SK-N-SH (cell line): ENCODE results near the gene PRKN. TPM values are rescaled to one million over a fixed set of nuclear protein-coding genes. Genes with fewer than 3 reads are reported as not detected.

Experiments
- CTCF ChIA-PET: fragments of 300-600, 350-600 bp; formaldehyde crosslinking; extraction: SDS; loops from one replicate; lab custom pipeline; 2021; lab: Yijun Ruan, JAX
- POLR2A ChIA-PET: fragments of 350-600 bp; sonication (Branson Sonifier 250); formaldehyde crosslinking; extraction: SDS; loops from one replicate; lab custom pipeline; 2020; ENCODE audit warnings: antibody characterized with exemption, inconsistent platforms; lab: Yijun Ruan, JAX
- DNase-seq: peaks from one replicate; pipeline ENCODE4 v3.0.0; 2012
- H2AFZ ChIP-seq: fragments of 200-600 bp; sonication (generic); 2 replicates; pipeline ENCODE4 v1.8.1; 2016; ENCODE audit warnings: antibody characterized with exemption, mild to moderate bottlenecking, low read depth
- H3F3A ChIP-seq: fragments of 200-600 bp; sonication (generic); replicated peaks from 2 replicates; pipeline ENCODE3; 2016; ENCODE audit warnings: antibody characterized with exemption, mild to moderate bottlenecking; ENCODE audit not compliant: insufficient read depth
- H3K27ac ChIP-seq, 2 experiments: fragments of 200-500 bp in 1 of 2; fragments of 200-600 bp in 1 of 2; sonication (Bioruptor generic) in 1 of 2; sonication (generic), shearing (Covaris generic) in 1 of 2; 2 replicates each; pipeline versions ENCODE4 v1.5.1 to v1.6.1; 2014 to 2016; ENCODE audit warnings: low read depth in 2 of 2, inconsistent platforms in 1 of 2, low read length in 1 of 2, mild to moderate bottlenecking in 1 of 2, mixed read lengths in 1 of 2
- H3K27me3 ChIP-seq: fragments of 200-600 bp; sonication (generic), shearing (Covaris generic); 2 replicates; pipeline ENCODE4 v1.6.1; 2016; ENCODE audit warnings: mixed run types; ENCODE audit not compliant: insufficient read depth
- H3K36me3 ChIP-seq, 2 experiments: fragments of 200-500 bp in 1 of 2; fragments of 200-600 bp in 1 of 2; sonication (Bioruptor generic) in 1 of 2; sonication (generic) in 1 of 2; replicated peaks in 1 of 2; 2 replicates each; pipeline versions ENCODE3 to v1.5.1; 2014 to 2016; ENCODE audit warnings: low read length in 1 of 2, mild to moderate bottlenecking in 1 of 2; ENCODE audit not compliant: insufficient read depth in 2 of 2, control insufficient read depth in 1 of 2
- H3K4me1 ChIP-seq, 2 experiments: fragments of 200-500 bp in 1 of 2; fragments of 200-600 bp in 1 of 2; sonication (Bioruptor generic) in 1 of 2; sonication (generic), shearing (Covaris generic) in 1 of 2; 2 replicates each; pipeline versions ENCODE4 v1.5.1 to v1.6.1; 2014 to 2016; ENCODE audit warnings: low read depth in 1 of 2, low read length in 1 of 2, mixed run types in 1 of 2; ENCODE audit not compliant: insufficient read depth in 2 of 2, control insufficient read depth in 1 of 2
- H3K4me2 ChIP-seq: fragments of 200-600 bp; sonication (generic), shearing (Covaris generic); 2 replicates; pipeline ENCODE4 v1.6.1; 2017; ENCODE audit warnings: mixed run types
- H3K4me3 ChIP-seq, 2 experiments: fragments of 200-500 bp in 1 of 2; fragments of 200-600 bp in 1 of 2; sonication (Bioruptor generic) in 1 of 2; sonication (generic), shearing (Covaris generic) in 1 of 2; 2 replicates each; pipeline versions ENCODE4 v1.5.1 to v1.8.1; 2014 to 2016; ENCODE audit warnings: low read depth in 2 of 2, inconsistent platforms in 1 of 2, low read length in 1 of 2, mild to moderate bottlenecking in 1 of 2, mixed read lengths in 1 of 2, moderate library complexity in 1 of 2
- H3K79me2 ChIP-seq: fragments of 200-600 bp; sonication (generic); 2 replicates; pipeline ENCODE4 v1.8.1; 2017; ENCODE audit warnings: mild to moderate bottlenecking; ENCODE audit not compliant: insufficient read depth
- H3K9ac ChIP-seq: fragments of 200-600 bp; sonication (generic); 2 replicates; pipeline ENCODE4 v1.6.1; 2017; ENCODE audit warnings: mixed run types
- H3K9me2 ChIP-seq: fragments of 200-600 bp; sonication (generic); 2 replicates; pipeline ENCODE4 v1.6.1; 2017; ENCODE audit warnings: mixed run types
- H3K9me3 ChIP-seq: fragments of 200-600 bp; sonication (generic); 2 replicates; pipeline ENCODE4 v1.6.1; 2017; ENCODE audit warnings: mixed run types, mild to moderate bottlenecking, moderate library complexity
- H4K20me1 ChIP-seq: fragments of 200-600 bp; sonication (generic); 2 replicates; pipeline ENCODE4 v1.6.1; 2017; ENCODE audit warnings: mild to moderate bottlenecking, mixed run types; ENCODE audit not compliant: insufficient read depth
- EZH2phosphoT487 ChIP-seq: fragments of 200-600 bp; sonication (generic); IDR thresholded peaks from 2 replicates; pipeline ENCODE4 v1.6.1; 2017; ENCODE audit warnings: low read depth, mixed run types, mild to moderate bottlenecking, antibody characterized with exemption, moderate library complexity, borderline replicate concordance
- FOXJ3 ChIP-seq: sonication (generic); formaldehyde crosslinking; IDR thresholded peaks from 2 replicates; pipeline ENCODE4 v1.5.1; 2020; ENCODE audit warnings: mild to moderate bottlenecking, missing genetic modification reagents
- FOXM1 ChIP-seq: IDR thresholded peaks from 2 replicates; pipeline ENCODE4 v1.4.0; 2012; ENCODE audit warnings: low read depth, mild to moderate bottlenecking
- JUND ChIP-seq: IDR thresholded peaks from 2 replicates; pipeline ENCODE4 v1.4.0; 2012
- MEF2A ChIP-seq: IDR thresholded peaks from 2 replicates; pipeline ENCODE4 v1.4.0; 2012; ENCODE audit warnings: low read depth, borderline replicate concordance
- NFIC ChIP-seq: IDR thresholded peaks from 2 replicates; pipeline ENCODE4 v1.4.0; 2012; ENCODE audit warnings: borderline replicate concordance
- RCOR1 ChIP-seq: fragments of 150-350 bp; IDR thresholded peaks from 2 replicates; pipeline ENCODE4 v1.6.1; 2017; ENCODE audit warnings: antibody characterized with exemption, low read length
- RXRA ChIP-seq: IDR thresholded peaks from 2 replicates; pipeline ENCODE4 v1.4.0; 2012; ENCODE audit warnings: low read depth, mild to moderate bottlenecking, borderline replicate concordance
- SIN3A ChIP-seq: IDR thresholded peaks from 2 replicates; pipeline ENCODE4 v1.6.1; 2012; ENCODE audit warnings: low read depth, mild to moderate bottlenecking, low read length, moderate library complexity, borderline replicate concordance
- SMC3 ChIP-seq: IDR thresholded peaks from 2 replicates; pipeline ENCODE4 v1.6.1; 2012; ENCODE audit warnings: low read depth, low read length, improper control_type of control experiment
- TCF12 ChIP-seq: IDR thresholded peaks from 2 replicates; pipeline ENCODE4 v1.4.0; 2012
- WGBS: methylation state at CpG from one replicate; pipeline ENCODE4 v1.1.6; 2017; ENCODE audit warnings: low lambda C conversion rate; 5-methylcytosine and 5-hydroxymethylcytosine counted together
- polyA plus RNA-seq, 3 experiments: library from polyadenylated mRNA; depleted of rRNA; stranded (reverse); fragments of >200 nt; gene quantifications; 2 replicates each; pipeline ENCODE4 v1.2.3, GENCODE V29; 2012
- TF ChIP-seq, protein P1 (sequence below): IDR thresholded peaks from 2 replicates; pipeline ENCODE4 v1.6.1; 2012; ENCODE audit warnings: mild to moderate bottlenecking, low read depth, low read length, moderate library complexity
- TF ChIP-seq, protein P2 (sequence below): IDR thresholded peaks from 2 replicates; pipeline ENCODE4; 2012
- TF ChIP-seq, protein P3 (sequence below): IDR thresholded peaks from 2 replicates; pipeline ENCODE4 v1.4.0; 2012; ENCODE audit warnings: low read depth
- TF ChIP-seq, protein P4 (sequence below): fragments of 150-350 bp; IDR thresholded peaks from 2 replicates; pipeline ENCODE4 v1.6.1; 2017; ENCODE audit warnings: antibody characterized with exemption, low read length, low read depth, borderline replicate concordance
- TF ChIP-seq, protein P5 (sequence below): IDR thresholded peaks from 2 replicates; pipeline ENCODE4 v1.4.0; 2012; ENCODE audit warnings: low read depth, borderline replicate concordance

PRKN gene
- polyA plus RNA-seq, 1 of the 3 experiments (the other 2 are of a cell fraction): 0.76 TPM

DNA sequence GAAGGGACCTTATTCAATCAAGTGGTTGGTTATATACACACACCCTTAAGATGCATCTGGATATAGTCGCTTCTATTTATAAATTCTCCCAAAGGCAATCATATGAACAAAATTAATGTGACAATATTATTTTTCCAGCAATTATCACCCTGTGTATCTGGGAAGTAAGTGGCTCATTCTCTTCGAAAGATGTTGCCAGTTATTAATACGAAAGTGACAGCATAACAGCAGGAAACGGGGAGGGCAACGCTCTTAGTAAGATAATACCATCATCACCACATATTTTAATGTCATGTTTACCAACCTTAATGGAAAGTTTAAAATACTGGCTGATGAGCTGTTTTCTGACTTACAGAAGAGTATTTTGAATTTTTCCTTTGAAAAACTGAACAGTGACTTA is 756.5 kb downstream of the PRKN start:
- no peak overlapping the region for H3K4me2 ChIP-seq
- H4K20me1 ChIP-seq: no peaks in the 10 kb centered on the region
- H3K9me3 ChIP-seq: no peaks in the 10 kb centered on the region
- TF ChIP-seq, protein P1, sequence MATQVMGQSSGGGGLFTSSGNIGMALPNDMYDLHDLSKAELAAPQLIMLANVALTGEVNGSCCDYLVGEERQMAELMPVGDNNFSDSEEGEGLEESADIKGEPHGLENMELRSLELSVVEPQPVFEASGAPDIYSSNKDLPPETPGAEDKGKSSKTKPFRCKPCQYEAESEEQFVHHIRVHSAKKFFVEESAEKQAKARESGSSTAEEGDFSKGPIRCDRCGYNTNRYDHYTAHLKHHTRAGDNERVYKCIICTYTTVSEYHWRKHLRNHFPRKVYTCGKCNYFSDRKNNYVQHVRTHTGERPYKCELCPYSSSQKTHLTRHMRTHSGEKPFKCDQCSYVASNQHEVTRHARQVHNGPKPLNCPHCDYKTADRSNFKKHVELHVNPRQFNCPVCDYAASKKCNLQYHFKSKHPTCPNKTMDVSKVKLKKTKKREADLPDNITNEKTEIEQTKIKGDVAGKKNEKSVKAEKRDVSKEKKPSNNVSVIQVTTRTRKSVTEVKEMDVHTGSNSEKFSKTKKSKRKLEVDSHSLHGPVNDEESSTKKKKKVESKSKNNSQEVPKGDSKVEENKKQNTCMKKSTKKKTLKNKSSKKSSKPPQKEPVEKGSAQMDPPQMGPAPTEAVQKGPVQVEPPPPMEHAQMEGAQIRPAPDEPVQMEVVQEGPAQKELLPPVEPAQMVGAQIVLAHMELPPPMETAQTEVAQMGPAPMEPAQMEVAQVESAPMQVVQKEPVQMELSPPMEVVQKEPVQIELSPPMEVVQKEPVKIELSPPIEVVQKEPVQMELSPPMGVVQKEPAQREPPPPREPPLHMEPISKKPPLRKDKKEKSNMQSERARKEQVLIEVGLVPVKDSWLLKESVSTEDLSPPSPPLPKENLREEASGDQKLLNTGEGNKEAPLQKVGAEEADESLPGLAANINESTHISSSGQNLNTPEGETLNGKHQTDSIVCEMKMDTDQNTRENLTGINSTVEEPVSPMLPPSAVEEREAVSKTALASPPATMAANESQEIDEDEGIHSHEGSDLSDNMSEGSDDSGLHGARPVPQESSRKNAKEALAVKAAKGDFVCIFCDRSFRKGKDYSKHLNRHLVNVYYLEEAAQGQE: no peak
- no peak for TF ChIP-seq RXRA
- TF ChIP-seq MEF2A: no peak
- TF ChIP-seq NFIC: no peak
- TF ChIP-seq, all 33 proteins: peak for 0
- Histone ChIP-seq H3K36me3 (no peaks in the 10 kb centered on the region), H3K79me2 (no peaks in the 10 kb centered on the region), H3K27ac (no peak overlapping the region), H3K27me3 (no peaks in the 10 kb centered on the region), H3K9me2 (no peaks in the 10 kb centered on the region), H2AFZ (no peak overlapping the region), H3K4me3 (no peak overlapping the region), H3K9ac (no peak overlapping the region), H3K4me1 (no peaks in the 10 kb centered on the region), H3F3A (no peaks in the 10 kb centered on the region)
- POLR2A ChIA-PET: no interaction called here
- CTCF ChIA-PET: interaction anchor here (0.5 kb wide), 1 partner anchor 928 kb away, joined by 3 read pairs; no protein-coding TSS in a partner anchor
- no peak for DNase-seq
- whole genome bisulfite sequencing: 64% methylated on average over 5 of the region's 5 CpGs

DNA sequence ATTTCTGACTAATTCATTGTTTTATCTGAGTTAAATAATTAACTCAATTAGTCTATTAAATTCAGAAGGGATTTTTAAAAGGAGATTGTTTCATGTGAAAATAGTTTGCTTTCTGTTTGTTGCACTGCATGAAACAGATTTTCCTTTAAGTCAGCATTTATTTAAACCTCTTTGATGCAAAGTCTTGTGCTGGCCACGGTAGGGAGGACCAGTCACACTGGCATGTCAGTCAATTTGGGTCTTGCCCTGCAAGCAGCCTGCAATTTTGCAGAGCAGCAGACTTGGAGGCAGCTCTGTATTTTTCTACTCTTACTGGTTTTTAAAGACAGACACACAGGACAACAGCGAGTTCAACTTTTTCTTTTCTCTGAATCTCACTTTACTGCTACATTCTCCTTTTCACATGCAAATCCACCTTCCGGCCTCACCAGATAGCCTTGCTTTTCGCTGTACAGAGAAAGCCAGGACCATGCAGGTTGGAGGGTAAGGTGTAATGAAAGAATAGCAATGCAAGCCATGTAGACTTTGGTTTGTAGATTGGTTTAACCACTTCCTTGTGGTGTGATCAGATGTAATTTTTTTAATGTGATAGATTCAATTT is 763.8 kb downstream of the PRKN start:
- no peak overlapping the region for H3K9ac ChIP-seq
- H2AFZ ChIP-seq: no peak overlapping the region
- H3K9me3 ChIP-seq: no peaks in the 10 kb centered on the region
- no peaks in the 10 kb centered on the region for H3K79me2 ChIP-seq
- WGBS: 39% methylated on average over 4 of the region's 4 CpGs
- H4K20me1 ChIP-seq: no peaks in the 10 kb centered on the region
- ChIA-PET CTCF (no interaction called here), POLR2A (no interaction called here)
- DNase-seq: no peak
- H3F3A ChIP-seq: no peaks in the 10 kb centered on the region
- no peaks in the 10 kb centered on the region for H3K4me1 ChIP-seq
- no peaks in the 10 kb centered on the region for H3K36me3 ChIP-seq
- H3K4me3 ChIP-seq: no peak overlapping the region
- no peak overlapping the region for H3K27ac ChIP-seq
- H3K4me2 ChIP-seq: no peak overlapping the region
- no peaks in the 10 kb centered on the region for H3K9me2 ChIP-seq
- no peaks in the 10 kb centered on the region for H3K27me3 ChIP-seq
- no peak for TF ChIP-seq SMC3
- TF ChIP-seq, protein P2, sequence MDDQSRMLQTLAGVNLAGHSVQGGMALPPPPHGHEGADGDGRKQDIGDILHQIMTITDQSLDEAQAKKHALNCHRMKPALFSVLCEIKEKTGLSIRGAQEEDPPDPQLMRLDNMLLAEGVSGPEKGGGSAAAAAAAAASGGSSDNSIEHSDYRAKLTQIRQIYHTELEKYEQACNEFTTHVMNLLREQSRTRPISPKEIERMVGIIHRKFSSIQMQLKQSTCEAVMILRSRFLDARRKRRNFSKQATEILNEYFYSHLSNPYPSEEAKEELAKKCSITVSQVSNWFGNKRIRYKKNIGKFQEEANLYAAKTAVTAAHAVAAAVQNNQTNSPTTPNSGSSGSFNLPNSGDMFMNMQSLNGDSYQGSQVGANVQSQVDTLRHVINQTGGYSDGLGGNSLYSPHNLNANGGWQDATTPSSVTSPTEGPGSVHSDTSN: no peak
- TF ChIP-seq NFIC: no peak
- TF ChIP-seq RCOR1: no peak
- TF ChIP-seq, protein P3, sequence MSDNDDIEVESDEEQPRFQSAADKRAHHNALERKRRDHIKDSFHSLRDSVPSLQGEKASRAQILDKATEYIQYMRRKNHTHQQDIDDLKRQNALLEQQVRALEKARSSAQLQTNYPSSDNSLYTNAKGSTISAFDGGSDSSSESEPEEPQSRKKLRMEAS: no peak
- no peak for TF ChIP-seq TCF12
- TF ChIP-seq, protein P1: no peak
- TF ChIP-seq SIN3A: no peak
- no peak for TF ChIP-seq FOXJ3 (CRISPR knock-in tag)
- no peak for TF ChIP-seq EZH2phosphoT487
- no peak for TF ChIP-seq RXRA
- TF ChIP-seq, protein P4, sequence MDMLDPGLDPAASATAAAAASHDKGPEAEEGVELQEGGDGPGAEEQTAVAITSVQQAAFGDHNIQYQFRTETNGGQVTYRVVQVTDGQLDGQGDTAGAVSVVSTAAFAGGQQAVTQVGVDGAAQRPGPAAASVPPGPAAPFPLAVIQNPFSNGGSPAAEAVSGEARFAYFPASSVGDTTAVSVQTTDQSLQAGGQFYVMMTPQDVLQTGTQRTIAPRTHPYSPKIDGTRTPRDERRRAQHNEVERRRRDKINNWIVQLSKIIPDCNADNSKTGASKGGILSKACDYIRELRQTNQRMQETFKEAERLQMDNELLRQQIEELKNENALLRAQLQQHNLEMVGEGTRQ: no peak
- no peak for TF ChIP-seq JUND
- TF ChIP-seq, protein P5, sequence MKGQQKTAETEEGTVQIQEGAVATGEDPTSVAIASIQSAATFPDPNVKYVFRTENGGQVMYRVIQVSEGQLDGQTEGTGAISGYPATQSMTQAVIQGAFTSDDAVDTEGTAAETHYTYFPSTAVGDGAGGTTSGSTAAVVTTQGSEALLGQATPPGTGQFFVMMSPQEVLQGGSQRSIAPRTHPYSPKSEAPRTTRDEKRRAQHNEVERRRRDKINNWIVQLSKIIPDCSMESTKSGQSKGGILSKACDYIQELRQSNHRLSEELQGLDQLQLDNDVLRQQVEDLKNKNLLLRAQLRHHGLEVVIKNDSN: no peak
- no peak for TF ChIP-seq FOXM1
